CD14-positive monocyte (primary cell): ENCODE data around the gene ACTA1. TPM values are rescaled to one million over a fixed set of nuclear protein-coding genes. Genes with fewer than 3 reads are reported as not detected.
A peak's percentile ranks its signal among the peaks of the same experiment; 100 is the strongest.

ENCODE experiments used
- DNase-seq, 3 donors: peaks; one replicate each; pipeline ENCODE4 v3.0.0-alpha.2; 2011 to 2022
- H2AFZ ChIP-seq: 2 replicates; pipeline ENCODE4 v1.6.0; 2012; ENCODE audit warnings: mild to moderate bottlenecking, low read depth, low read length, inconsistent platforms; ENCODE audit not compliant: insufficient read depth, poor library complexity, severe bottlenecking
- H3K27ac ChIP-seq, 2 donors: 1 replicate in 1 of 2; 2 replicates in 1 of 2; pipeline ENCODE4 v1.5.1; 2012 to 2013; ENCODE audit warnings: low read length in 2 of 2, control low read depth in 1 of 2, inconsistent platforms in 1 of 2, low read depth in 1 of 2, mild to moderate bottlenecking in 1 of 2
- H3K27me3 ChIP-seq, 2 donors: one replicate each; pipeline versions ENCODE4 v1.6.0 to v1.6.1; 2011 to 2013; ENCODE audit warnings: low read length in 2 of 2; ENCODE audit not compliant: control insufficient read depth in 2 of 2, insufficient read depth in 2 of 2
- H3K36me3 ChIP-seq, 2 donors: replicated peaks in 1 of 2; 1 replicate in 1 of 2; 2 replicates in 1 of 2; pipeline versions ENCODE4 v1.5.1 to v1.6.1; 2012 to 2013; ENCODE audit warnings: low read length in 2 of 2, control low read depth in 1 of 2, inconsistent platforms in 1 of 2, mild to moderate bottlenecking in 1 of 2; ENCODE audit not compliant: insufficient read depth in 2 of 2, control insufficient read depth in 1 of 2
- H3K4me1 ChIP-seq, 2 donors: 1 replicate in 1 of 2; 2 replicates in 1 of 2; pipeline versions ENCODE4 v1.5.1 to v1.6.1; 2012 to 2013; ENCODE audit warnings: low read length in 2 of 2, control low read depth in 1 of 2, inconsistent platforms in 1 of 2, mild to moderate bottlenecking in 1 of 2, moderate library complexity in 1 of 2; ENCODE audit not compliant: insufficient read depth in 2 of 2, control insufficient read depth in 1 of 2
- H3K4me2 ChIP-seq: replicated peaks from 2 replicates; pipeline ENCODE3; 2012; ENCODE audit warnings: low read length, moderate library complexity, mild to moderate bottlenecking; ENCODE audit not compliant: poor library complexity, severe bottlenecking; ENCODE audit errors: extremely low read depth
- H3K4me3 ChIP-seq, 3 experiments: fragments of 200-600 bp in 1 of 3; sonication (generic) in 1 of 3; replicated peaks in 1 of 3; 1 replicate in 2 of 3; 2 replicates in 1 of 3; pipeline ENCODE4 v1.5.1; 2011 to 2013; ENCODE audit warnings: low read length in 3 of 3, mild to moderate bottlenecking in 3 of 3, control low read depth in 2 of 3, low read depth in 2 of 3, inconsistent platforms in 1 of 3, moderate library complexity in 1 of 3
- H3K79me2 ChIP-seq: 2 replicates; pipeline ENCODE4 v1.6.0; 2012; ENCODE audit warnings: mild to moderate bottlenecking, control low read depth, inconsistent platforms, low read length, moderate library complexity; ENCODE audit not compliant: insufficient read depth
- H3K9ac ChIP-seq: 2 replicates; pipeline ENCODE4 v1.6.0; 2017; ENCODE audit warnings: low read length, mild to moderate bottlenecking; ENCODE audit not compliant: insufficient read depth, poor library complexity, severe bottlenecking
- H3K9me3 ChIP-seq, 2 donors: replicated peaks in 1 of 2; 1 replicate in 1 of 2; 2 replicates in 1 of 2; pipeline versions ENCODE4 v1.5.1 to v1.6.1; 2012 to 2013; ENCODE audit warnings: low read length in 2 of 2, control low read depth in 1 of 2; ENCODE audit not compliant: control insufficient read depth in 1 of 2, insufficient read depth in 1 of 2
- H4K20me1 ChIP-seq: 2 replicates; pipeline ENCODE4 v1.6.0; 2012; ENCODE audit warnings: mild to moderate bottlenecking, low read length, control low read depth, moderate library complexity; ENCODE audit not compliant: insufficient read depth
- H3K27ac Mint-ChIP-seq, 7 donors: one replicate each; pipeline ENCODE4 v1.8.0; 2020; ENCODE audit warnings: mild to moderate bottlenecking in 7 of 7, mixed read lengths in 7 of 7, moderate library complexity in 6 of 7, inconsistent platforms in 2 of 7
- H3K27me3 Mint-ChIP-seq, 3 donors: one replicate each; pipeline ENCODE4 v1.8.0; 2021 to 2022; ENCODE audit warnings: low read depth in 3 of 3, mild to moderate bottlenecking in 3 of 3, mixed read lengths in 3 of 3, moderate library complexity in 3 of 3, inconsistent platforms in 1 of 3
- H3K36me3 Mint-ChIP-seq, 2 donors: one replicate each; pipeline ENCODE4 v1.8.0; 2020; ENCODE audit warnings: mixed read lengths in 2 of 2, inconsistent platforms in 1 of 2, mild to moderate bottlenecking in 1 of 2
- H3K4me1 Mint-ChIP-seq: one replicate; pipeline ENCODE4 v1.8.0; 2020; ENCODE audit warnings: mild to moderate bottlenecking, mixed read lengths
- H3K4me3 Mint-ChIP-seq, 2 donors: one replicate each; pipeline ENCODE4 v1.8.0; 2020; ENCODE audit warnings: mild to moderate bottlenecking in 2 of 2, mixed read lengths in 2 of 2, moderate library complexity in 1 of 2
- H3K9me3 Mint-ChIP-seq, 7 donors: one replicate each; pipeline ENCODE4 v1.8.0; 2020 to 2022; ENCODE audit warnings: mixed read lengths in 7 of 7, mild to moderate bottlenecking in 6 of 7, moderate library complexity in 6 of 7, inconsistent platforms in 2 of 7
- CTCF ChIP-seq: fragments of 200-600 bp; IDR thresholded peaks from one replicate; pipeline ENCODE4 v1.8.0; 2022; ENCODE audit warnings: antibody characterized with exemption, mild to moderate bottlenecking
- whole genome bisulfite sequencing: methylation state at CpG from one replicate; pipeline ENCODE4 v1.1.5; 2013; ENCODE audit warnings: missing lambda C conversion rate; ENCODE audit not compliant: insufficient coverage; 5-methylcytosine and 5-hydroxymethylcytosine counted together
- intact Hi-C, 2 donors: fragments of 100-400 bp; cut with micrococcal nuclease; formaldehyde crosslinking; loops; one replicate each; pipeline versions ENCODE4 v1.15.0 to v1.15.1; 2023
- polyA plus RNA-seq, 3 donors: library from polyadenylated mRNA; depleted of rRNA in 1 of 3; unstranded in 2 of 3; stranded (reverse) in 1 of 3; fragments of 300-500 nt in 2 of 3; fragments of >200 nt in 1 of 3; fragmentation: Illumina TruSeq in 2 of 3; gene quantifications; 1 replicate in 2 of 3; 2 replicates in 1 of 3; pipeline ENCODE4 v1.2.3, GENCODE V29; 2012 to 2021

ACTA1 gene
- polyA plus RNA-seq, 3 donors, result 0.72 TPM; not detected in 2

DNA sequence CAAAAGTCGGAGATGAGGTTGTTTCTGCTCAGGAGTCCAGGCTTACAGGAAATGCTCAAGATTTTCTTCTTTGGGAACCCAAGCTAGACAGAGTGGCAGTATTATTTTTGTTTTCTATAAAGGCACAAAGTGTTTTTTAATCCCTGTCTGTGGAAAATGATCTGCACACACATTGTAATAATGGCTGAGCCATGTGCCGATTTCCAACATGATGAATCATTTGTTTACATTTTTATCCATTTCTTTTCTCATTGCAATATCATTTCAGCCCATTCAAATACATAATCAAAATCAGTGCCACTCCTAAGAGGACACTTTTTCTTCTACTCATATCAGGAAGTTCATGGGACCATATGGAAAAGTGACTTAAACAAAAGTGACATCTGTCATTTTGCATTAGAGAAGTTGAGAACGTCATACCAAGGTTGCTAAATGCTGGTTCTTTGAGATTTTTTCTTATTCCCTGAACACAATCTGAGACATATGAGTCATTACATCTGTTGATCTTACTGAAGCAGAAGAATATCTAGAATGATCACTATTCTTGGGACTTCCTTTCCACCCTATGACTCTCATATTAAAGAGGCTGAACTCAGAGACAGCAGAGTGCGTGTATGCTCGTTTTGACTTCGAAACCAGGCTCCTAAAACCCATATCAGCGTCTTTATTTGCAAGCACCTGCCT lies 44.9 kb downstream of the ACTA1 start:
- Histone ChIP-seq H3K79me2 (no peaks in the 10 kb centered on the region), H3K9me3 (no peaks in the 10 kb centered on the region), H3K27me3 (peaks cover 0 to 4% of the 10 kb centered on the region in 2 donors), H4K20me1 (no peaks in the 10 kb centered on the region), H3K4me2 (no peak overlapping the region), H3K27ac (no peak overlapping the region), H3K4me3 (no peak overlapping the region), H2AFZ (no peak overlapping the region), H3K36me3 (no peaks in the 10 kb centered on the region), H3K4me1 (no peaks in the 10 kb centered on the region), H3K9ac (no peak overlapping the region)
- H3K36me3 Mint-ChIP-seq, result no peaks in the 10 kb centered on the region
- H3K27me3 Mint-ChIP-seq, result peaks cover 18 to 31% (median 20%) of the 10 kb centered on the region in 3 donors
- no peaks in the 10 kb centered on the region for H3K4me1 Mint-ChIP-seq
- TF ChIP-seq CTCF, result no peak
- intact Hi-C loops, result no loop called here
- peak overlapping the region in 1 of 7 donors; percentile 6 for H3K27ac Mint-ChIP-seq
- H3K9me3 Mint-ChIP-seq, result peaks cover 0 to 7% (median 0%) of the 10 kb centered on the region in 7 donors
- DNase-seq, result no peak
- 100% methylated on average over 1 of the region's 7 CpGs for WGBS
- no peak overlapping the region for H3K4me3 Mint-ChIP-seq

- Histone ChIP-seq H4K20me1 (no peaks in the 10 kb centered on the region), H3K27me3 (no peaks in the 10 kb centered on the region), H3K9me3 (no peaks in the 10 kb centered on the region), H3K9ac (no peak overlapping the region), H3K4me3 (no peak overlapping the region), H3K4me1 (no peaks in the 10 kb centered on the region), H3K79me2 (no peaks in the 10 kb centered on the region), H3K27ac (no peak overlapping the region), H3K4me2 (no peak overlapping the region), H2AFZ (no peak overlapping the region), H3K36me3 (no peaks in the 10 kb centered on the region)
- Mint-ChIP-seq H3K27me3 (peaks cover 9 to 18% (median 9%) of the 10 kb centered on the region in 3 donors), H3K4me1 (no peaks in the 10 kb centered on the region), H3K27ac (no peak overlapping the region), H3K36me3 (no peaks in the 10 kb centered on the region), H3K4me3 (no peak overlapping the region), H3K9me3 (peaks cover 0 to 7% (median 0%) of the 10 kb centered on the region in 7 donors)
- no peak for DNase-seq
- intact Hi-C loops, result no loop called here
- WGBS, result 59% methylated on average over 5 of the region's 8 CpGs
- no peak for TF ChIP-seq CTCF
Measured at GRCh38 chr1:229385853-229386456, 47.9 kb downstream of the ACTA1 start.
